Astrocyte (in vitro differentiated cells and primary cell): ENCODE data around the gene KCNMA1. TPM values are rescaled to one million over a fixed set of nuclear protein-coding genes. Genes with fewer than 3 reads are reported as not detected.

Experiments
- DNase-seq: peaks from one replicate; pipeline ENCODE4 v3.0.0-alpha.2; 2010; ENCODE audit warnings: low read depth
- FAIRE-seq: peaks from 2 replicates; lab custom pipeline; 2011; peaks lifted over from hg19 to GRCh38; lab: Jason Lieb, UNC
- H2AFZ ChIP-seq: 2 replicates; pipeline ENCODE4 v1.6.0; 2012; ENCODE audit warnings: low read depth, low read length, inconsistent platforms
- H3K27ac ChIP-seq: 2 replicates; pipeline ENCODE4 v1.5.1; 2011; ENCODE audit warnings: low read depth, low read length, inconsistent platforms
- H3K27me3 ChIP-seq: 2 replicates; pipeline ENCODE4 v1.6.0; 2011; ENCODE audit warnings: low read length, inconsistent platforms; ENCODE audit not compliant: insufficient read depth
- H3K36me3 ChIP-seq: 2 replicates; pipeline ENCODE4 v1.5.1; 2011; ENCODE audit warnings: low read length, inconsistent platforms; ENCODE audit not compliant: insufficient read depth
- H3K4me1 ChIP-seq: 2 replicates; pipeline ENCODE4 v1.5.1; 2011; ENCODE audit warnings: low read length, inconsistent platforms; ENCODE audit not compliant: insufficient read depth
- H3K4me2 ChIP-seq: 2 replicates; pipeline ENCODE4 v1.6.0; 2012; ENCODE audit warnings: low read length, inconsistent platforms
- H3K4me3 ChIP-seq: 2 replicates; pipeline ENCODE4 v1.5.1; 2011; ENCODE audit warnings: low read depth, mild to moderate bottlenecking, low read length, inconsistent platforms; ENCODE audit not compliant: insufficient read depth
- H3K79me2 ChIP-seq: 2 replicates; pipeline ENCODE4 v1.6.0; 2012; ENCODE audit warnings: mild to moderate bottlenecking, low read length, inconsistent platforms; ENCODE audit not compliant: insufficient read depth
- H3K9ac ChIP-seq: 2 replicates; pipeline ENCODE4 v1.6.0; 2012; ENCODE audit warnings: mild to moderate bottlenecking, low read length, inconsistent platforms
- H3K9me3 ChIP-seq: 2 replicates; pipeline ENCODE4 v1.5.1; 2012; ENCODE audit warnings: low read depth, mild to moderate bottlenecking, low read length, inconsistent platforms; ENCODE audit not compliant: insufficient read depth
- H4K20me1 ChIP-seq: 2 replicates; pipeline ENCODE4 v1.6.0; 2012; ENCODE audit warnings: low read length, inconsistent platforms; ENCODE audit not compliant: insufficient read depth
- H3K27ac Mint-ChIP-seq: one replicate; pipeline ENCODE4 v1.8.0; 2021; ENCODE audit warnings: mild to moderate bottlenecking, mixed read lengths; ENCODE audit not compliant: unreplicated experiment
- H3K27me3 Mint-ChIP-seq: one replicate; pipeline ENCODE4 v1.8.0; 2021; ENCODE audit warnings: low read depth, mixed read lengths; ENCODE audit not compliant: unreplicated experiment
- H3K36me3 Mint-ChIP-seq: one replicate; pipeline ENCODE4 v1.8.0; 2021; ENCODE audit warnings: low read depth, mixed read lengths; ENCODE audit not compliant: unreplicated experiment
- H3K4me1 Mint-ChIP-seq: one replicate; pipeline ENCODE4 v1.8.0; 2021; ENCODE audit warnings: low read depth, mixed read lengths; ENCODE audit not compliant: unreplicated experiment
- H3K4me3 Mint-ChIP-seq: one replicate; pipeline ENCODE4 v1.8.0; 2021; ENCODE audit warnings: mild to moderate bottlenecking, moderate library complexity, mixed read lengths; ENCODE audit not compliant: unreplicated experiment
- H3K9me3 Mint-ChIP-seq: one replicate; pipeline ENCODE4 v1.8.0; 2021; ENCODE audit warnings: mild to moderate bottlenecking, mixed read lengths; ENCODE audit not compliant: unreplicated experiment
- CTCF ChIP-seq: IDR thresholded peaks from 2 replicates; pipeline ENCODE4 v1.5.1; 2011; ENCODE audit warnings: low read depth, mild to moderate bottlenecking, inconsistent platforms, low read length, moderate library complexity; ENCODE audit not compliant: insufficient read depth
- EZH2 ChIP-seq: IDR thresholded peaks from 2 replicates; pipeline ENCODE4 v1.6.1; 2012; ENCODE audit warnings: mild to moderate bottlenecking, low read length, inconsistent platforms; ENCODE audit not compliant: insufficient read depth
- total RNA-seq: library from RNA; stranded (reverse); gene quantifications from 2 replicates; pipeline ENCODE4 v1.2.1, GENCODE V29; 2021

The KCNMA1 gene
- total RNA-seq, 1 donor from 2014 or later: 45.8 TPM

GRCh38 chr10:77187376-77187999, 450.1 kb downstream of the KCNMA1 start:
- Histone ChIP-seq H3K4me1 (peaks cover 17% of the 10 kb centered on the region), H3K4me2 (peak overlapping the region; percentile 0), H3K4me3 (no peak overlapping the region), H3K9ac (no peak overlapping the region), H3K36me3 (no peaks in the 10 kb centered on the region), H2AFZ (no peak overlapping the region), H3K9me3 (no peaks in the 10 kb centered on the region), H3K79me2 (no peaks in the 10 kb centered on the region), H3K27ac (no peak overlapping the region), H4K20me1 (no peaks in the 10 kb centered on the region), H3K27me3 (no peaks in the 10 kb centered on the region)
- Mint-ChIP-seq H3K27ac (peak overlapping the region; percentile 51), H3K27me3 (no peaks in the 10 kb centered on the region), H3K4me1 (peaks cover 58% of the 10 kb centered on the region), H3K4me3 (peak overlapping the region; percentile 11), H3K36me3 (peaks cover 5% of the 10 kb centered on the region), H3K9me3 (no peaks in the 10 kb centered on the region)
- TF ChIP-seq CTCF (no peak), EZH2 (no peak)
- peak; percentile 55 for FAIRE-seq
- no peak for DNase-seq

- H3K36me3 ChIP-seq: no peaks in the 10 kb centered on the region
- H3K9ac ChIP-seq: no peak overlapping the region
- H2AFZ ChIP-seq: no peak overlapping the region
- Mint-ChIP-seq H3K27ac (no peak overlapping the region), H3K9me3 (no peaks in the 10 kb centered on the region), H3K4me3 (no peak overlapping the region), H3K27me3 (no peaks in the 10 kb centered on the region), H3K4me1 (peaks cover 56% of the 10 kb centered on the region), H3K36me3 (peaks cover 5% of the 10 kb centered on the region)
- TF ChIP-seq CTCF: no peak
- peaks cover 14% of the 10 kb centered on the region for H3K4me1 ChIP-seq
- no peak overlapping the region for H3K27ac ChIP-seq
- DNase-seq (peak; percentile 62), FAIRE-seq (peak; percentile 9)
- no peaks in the 10 kb centered on the region for H4K20me1 ChIP-seq
- no peaks in the 10 kb centered on the region for H3K79me2 ChIP-seq
- H3K27me3 ChIP-seq: no peaks in the 10 kb centered on the region
- no peaks in the 10 kb centered on the region for H3K9me3 ChIP-seq
- no peak overlapping the region for H3K4me3 ChIP-seq
- peak overlapping the region; percentile 0 for H3K4me2 ChIP-seq
Observed at GRCh38 chr10:77186936-77187335, 450.7 kb downstream of the KCNMA1 start.

DNA sequence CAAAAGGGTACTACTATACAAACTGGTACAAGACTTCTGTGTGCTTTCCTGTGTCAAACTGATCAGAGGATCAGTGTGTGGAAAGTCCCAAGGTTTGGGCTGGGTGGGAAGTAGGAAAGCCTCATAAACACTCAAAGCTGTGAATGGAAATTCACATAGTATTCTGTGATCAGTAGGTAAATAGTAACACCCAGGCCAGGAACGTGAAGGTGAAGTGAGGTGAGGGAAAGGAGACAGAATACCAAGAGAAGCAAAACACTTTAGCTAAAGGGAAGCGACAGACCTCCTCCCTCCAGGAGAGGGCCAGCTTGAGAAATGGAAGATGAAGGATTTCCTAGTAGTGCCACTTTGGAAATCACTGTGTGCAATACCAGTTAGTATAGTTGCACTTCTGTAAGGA, 451.9 kb downstream of the KCNMA1 start:
- H3K27ac ChIP-seq: no peak overlapping the region
- H3K27me3 ChIP-seq: no peaks in the 10 kb centered on the region
- DNase-seq (no peak), FAIRE-seq (no peak)
- no peaks in the 10 kb centered on the region for H3K9me3 Mint-ChIP-seq
- no peaks in the 10 kb centered on the region for H3K9me3 ChIP-seq
- H3K4me1 Mint-ChIP-seq: peaks cover 54% of the 10 kb centered on the region
- H3K27me3 Mint-ChIP-seq: no peaks in the 10 kb centered on the region
- H3K36me3 ChIP-seq: no peaks in the 10 kb centered on the region
- H3K36me3 Mint-ChIP-seq: peaks cover 5% of the 10 kb centered on the region
- H3K4me3 ChIP-seq: no peak overlapping the region
- no peak overlapping the region for H3K27ac Mint-ChIP-seq
- no peak overlapping the region for H3K4me2 ChIP-seq
- no peak for TF ChIP-seq EZH2
- TF ChIP-seq CTCF: no peak
- no peaks in the 10 kb centered on the region for H4K20me1 ChIP-seq
- no peak overlapping the region for H3K4me3 Mint-ChIP-seq
- H3K9ac ChIP-seq: no peak overlapping the region
- H3K4me1 ChIP-seq: peaks cover 17% of the 10 kb centered on the region
- H2AFZ ChIP-seq: no peak overlapping the region
- no peaks in the 10 kb centered on the region for H3K79me2 ChIP-seq
